K562 (cell line): ENCODE measurements around the gene KRTAP10-4. TPM values are rescaled to one million over a fixed set of nuclear protein-coding genes. Genes with fewer than 3 reads are reported as not detected.

Experiments used
- ATAC-seq: fragments of 200-7000 bp; cut with Tn5 transposase; 3 replicates; pipeline ENCODE4 v1.9.1; 2020; ENCODE audit warnings: moderate library complexity
- BruUV-seq: library from RNA; stranded (reverse); fragments of 400-500 nt; replicated peaks from 2 replicates; lab custom pipeline; 2021; lab: Mats Ljungman, UMichigan
- CTCF ChIA-PET: fragments of 300-600 bp; formaldehyde crosslinking; extraction: SDS; loops from one replicate; lab custom pipeline; 2021; ENCODE audit warnings: low intra/inter-chr PET ratio; lab: Yijun Ruan, JAX
- POLR2A ChIA-PET: fragments of 300-600, 350-650 bp; sonication (Branson Sonifier 250); formaldehyde crosslinking; extraction: SDS; loops from one replicate; lab custom pipeline; 2021; ENCODE audit warnings: antibody characterized with exemption, inconsistent platforms; lab: Yijun Ruan, JAX
- DNase-seq, 4 experiments: peaks; one replicate each; pipeline versions ENCODE4 v3.0.0 to v3.0.0-alpha.2; 2011 to 2018; ENCODE audit warnings: low spot score in 3 of 4, mixed read lengths in 3 of 4; ENCODE audit errors: extremely low read depth in 1 of 4
- FAIRE-seq: peaks from 2 replicates; lab custom pipeline; 2011; peaks lifted over from hg19 to GRCh38; lab: Jason Lieb, UNC
- H2AFZ ChIP-seq: 2 replicates; pipeline ENCODE4 v1.6.0; 2011; ENCODE audit warnings: low read depth, low read length, control low read depth, inconsistent platforms
- H3K27ac ChIP-seq: fragments of 200-600 bp; 3 replicates; pipeline ENCODE4 v1.8.0; 2011; ENCODE audit warnings: low read depth, mild to moderate bottlenecking, control low read depth, inconsistent platforms, low read length, moderate library complexity, mixed read lengths; ENCODE audit errors: extremely low read depth
- H3K27me3 ChIP-seq, 2 experiments: fragments of 300-600 bp in 1 of 2; 2 replicates in 1 of 2; 3 replicates in 1 of 2; pipeline versions ENCODE4 v1.6.0 to v1.8.0; 2011; ENCODE audit warnings: inconsistent platforms in 2 of 2, low read length in 2 of 2, mild to moderate bottlenecking in 1 of 2, mixed read lengths in 1 of 2, moderate library complexity in 1 of 2; ENCODE audit not compliant: control insufficient read depth in 2 of 2, insufficient read depth in 2 of 2
- H3K36me3 ChIP-seq: fragments of 300-600 bp; 3 replicates; pipeline ENCODE4 v1.8.0; 2011; ENCODE audit warnings: mild to moderate bottlenecking, low read length, inconsistent platforms; ENCODE audit not compliant: control insufficient read depth, insufficient read depth
- H3K4me1 ChIP-seq, 2 experiments: fragments of 200-600 bp in 1 of 2; replicated peaks in 1 of 2; 2 replicates in 1 of 2; 3 replicates in 1 of 2; pipeline versions ENCODE4 v1.5.1 to v1.8.0; 2011; ENCODE audit warnings: inconsistent platforms in 2 of 2, low read length in 2 of 2, mild to moderate bottlenecking in 1 of 2, mixed read lengths in 1 of 2, moderate library complexity in 1 of 2; ENCODE audit not compliant: control insufficient read depth in 2 of 2, insufficient read depth in 2 of 2
- H3K4me2 ChIP-seq: 2 replicates; pipeline ENCODE4 v1.6.1; 2011; ENCODE audit warnings: low read length, control low read depth, inconsistent platforms, mixed read lengths; ENCODE audit not compliant: insufficient read depth
- H3K4me3 ChIP-seq: fragments of 200-600 bp; sonication (generic), shearing (Covaris generic); 2 replicates; pipeline ENCODE4 v1.5.1; 2016; ENCODE audit warnings: control low read depth, inconsistent platforms
- H3K79me2 ChIP-seq: fragments of 200-600 bp; 3 replicates; pipeline ENCODE4 v1.8.0; 2011; ENCODE audit warnings: low read length, inconsistent platforms; ENCODE audit not compliant: control insufficient read depth, insufficient read depth
- H3K9ac ChIP-seq, 2 experiments: 2 replicates each; pipeline versions ENCODE4 v1.6.0 to v1.6.1; 2011; ENCODE audit warnings: low read depth in 2 of 2, low read length in 2 of 2, control low read depth in 1 of 2, inconsistent platforms in 1 of 2, mild to moderate bottlenecking in 1 of 2, mixed read lengths in 1 of 2; ENCODE audit not compliant: insufficient read depth in 1 of 2
- H3K9me1 ChIP-seq: one replicate; pipeline ENCODE4 v1.6.0; 2011; ENCODE audit warnings: inconsistent platforms, mild to moderate bottlenecking, low read length, moderate library complexity; ENCODE audit not compliant: control insufficient read depth, insufficient read depth
- H3K9me3 ChIP-seq: replicated peaks from 2 replicates; pipeline ENCODE4 v1.5.1; 2011; ENCODE audit warnings: low read depth, low read length, inconsistent platforms; ENCODE audit not compliant: control insufficient read depth, insufficient read depth
- H4K20me1 ChIP-seq: replicated peaks from 2 replicates; pipeline ENCODE4 v1.6.1; 2011; ENCODE audit warnings: low read length, inconsistent platforms, mixed read lengths; ENCODE audit not compliant: control insufficient read depth, insufficient read depth
- FOXK1 ChIP-seq: sonication (generic); formaldehyde crosslinking; IDR thresholded peaks from 2 replicates; pipeline ENCODE4 v1.8.0; 2022; ENCODE audit warnings: missing genetic modification reagents, mild to moderate bottlenecking, borderline replicate concordance
- MGA ChIP-seq: fragments of 450-650 bp; IDR thresholded peaks from 2 replicates; pipeline ENCODE4 v1.6.1; 2016; ENCODE audit warnings: mild to moderate bottlenecking, moderate library complexity
- RCOR1 ChIP-seq, 2 experiments: IDR thresholded peaks; 2 replicates each; pipeline ENCODE4 v1.6.1; 2012; ENCODE audit warnings: low read depth in 2 of 2, low read length in 2 of 2, borderline replicate concordance in 1 of 2, improper control_type of control experiment in 1 of 2
- SMARCB1 ChIP-seq: IDR thresholded peaks from 2 replicates; pipeline ENCODE4 v1.6.1; 2011; ENCODE audit warnings: improper control_type of control experiment, low read depth; ENCODE audit not compliant: insufficient read length
- SRSF1 ChIP-seq: fragments of 200-400 bp; formaldehyde crosslinking; IDR thresholded peaks from 2 replicates; pipeline ENCODE4 v1.6.1; 2017; ENCODE audit warnings: mild to moderate bottlenecking, low read depth, low read length, moderate library complexity
- WGBS: fragments of 100-300 bp; shearing (Covaris generic); methylation state at CpG from one replicate; pipeline ENCODE4 v1.1.6; 2016; ENCODE audit warnings: low coverage, mixed read lengths; ENCODE audit not compliant: insufficient coverage; ENCODE audit errors: missing lambda C conversion rate; 5-methylcytosine and 5-hydroxymethylcytosine counted together
- in situ Hi-C: fragments of 300-500 bp; cut with MboI; formaldehyde crosslinking; loops from 4 replicates; pipeline ENCODE4 v1.15.0; 2018; ENCODE audit warnings: inconsistent platforms, mixed read lengths
- intact Hi-C: fragments of 100-400 bp; cut with micrococcal nuclease; formaldehyde crosslinking; loops from 2 replicates; pipeline ENCODE4 v1.14.2; 2022
- polyA plus RNA-seq, 8 experiments: library from polyadenylated mRNA; depleted of rRNA in 4 of 8; stranded (reverse) in 5 of 8; unstranded in 3 of 8; fragments of >200 nt; fragmentation: Nextera tagmentation in 2 of 8; fragmentation: Illumina TruSeq in 1 of 8; extraction: Ambion mirVana in 2 of 8; extraction: Trizol in 1 of 8; gene quantifications; 2 replicates each; pipeline versions ENCODE4 v1.2.1 to v1.2.3, GENCODE V29; 2011 to 2014; ENCODE audit warnings: inconsistent platforms in 1 of 8, missing spikeins in 1 of 8
- total RNA-seq, 7 experiments: library from RNA; depleted of rRNA in 6 of 7; stranded (reverse); fragments of >200 nt in 6 of 7; fragmentation: Illumina TruSeq in 2 of 7; extraction: Trizol in 2 of 7; gene quantifications; 2 replicates each; pipeline versions ENCODE4 v1.2.1 to v1.2.3, GENCODE V29; 2011 to 2021; ENCODE audit warnings: low replicate concordance in 1 of 7

KRTAP10-4 gene
- total and polyA plus RNA-seq, 9 of the 15 experiments (the other 6 are each of a cell fraction or from before 2014, with no cell fraction given), result not detected

GRCh38 chr21:44583800-44584147, 10.2 kb downstream of the KRTAP10-4 start:
- Histone ChIP-seq H3K9me1 (no peaks in the 10 kb centered on the region), H3K9ac (no peak overlapping the region), H4K20me1 (no peaks in the 10 kb centered on the region), H3K4me3 (no peak overlapping the region), H3K79me2 (no peaks in the 10 kb centered on the region), H3K36me3 (no peaks in the 10 kb centered on the region), H3K4me2 (no peak overlapping the region), H3K9me3 (peaks cover 3% of the 10 kb centered on the region; the same call in 1 of the 2 replicates), H2AFZ (no peak overlapping the region), H3K4me1 (no peaks in the 10 kb centered on the region; a peak in 2 of 5 replicates), H3K27ac (no peak overlapping the region), H3K27me3 (peaks cover 0 to 6% of the 10 kb centered on the region in 2 experiments; a peak in 1 of 5 replicates)
- 1% methylated on average over 6 of the region's 6 CpGs for WGBS
- DNase-seq, result no peak
- ChIA-PET POLR2A (interaction anchor here (0.8 to 1.3 kb wide), 2 partner anchors 11 to 94 kb away, joined by 4 to 5 read pairs; no protein-coding TSS in a partner anchor), CTCF (no interaction called here)
- no peak for ATAC-seq
- BruUV-seq, result no TSS peak
- intact Hi-C loops, result no loop called here
- FAIRE-seq, result peak; percentile 35
- in situ Hi-C loops, result no loop called here
- TF ChIP-seq SMARCB1 (no peak), FOXK1 (no peak), MGA (0 out of 2 replicates have a peak, but pooled peaks have one; percentile 23), SRSF1 (no peak), RCOR1 (IDR thresholded peaks at IDR 0.05; ENCODE audit: borderline replicate concordance in 1 of 2, low read depth in 2 of 2, low read length in 2 of 2) (no peak)
